Measurements from ENCODE around the gene CSNK1A1.
"Not testable (repeated sequence)": the region's sequence is repeated elsewhere in the genome, so short reads cannot be mapped to it uniquely, and the experiment has no call there.

Gene CSNK1A1

GRCh38 chr5:149526845-149527590, 24.2 kb downstream of the CSNK1A1 start:
- peak; percentile 17 for DNase-seq

GRCh38 chr5:149521739-149522685, 29.2 kb downstream of the CSNK1A1 start:
- no peak for DNase-seq

- DNase-seq: no peak
Measured at GRCh38 chr5:149519601-149520000, 31.6 kb downstream of the CSNK1A1 start.

- peak; percentile 26 for DNase-seq
Measured at GRCh38 chr5:149518620-149519019, 32.6 kb downstream of the CSNK1A1 start.

- DNase-seq: no peak
Measured at GRCh38 chr5:149517461-149518122, 33.6 kb downstream of the CSNK1A1 start.

- no peak for DNase-seq
Measured at GRCh38 chr5:149514512-149514911, 36.7 kb downstream of the CSNK1A1 start.

GRCh38 chr5:149513372-149513947, 37.8 kb downstream of the CSNK1A1 start:
- not testable (repeated sequence) for DNase-seq

GRCh38 chr5:149510136-149510535, 41.1 kb downstream of the CSNK1A1 start:
- no peak for DNase-seq

- no peak for DNase-seq
Measured at GRCh38 chr5:149504677-149505076, 46.6 kb downstream of the CSNK1A1 start.

- DNase-seq: no peak
Measured at GRCh38 chr5:149503006-149503405, 48.2 kb downstream of the CSNK1A1 start.

GRCh38 chr5:149500922-149501582, 50.2 kb downstream of the CSNK1A1 start:
- DNase-seq: no peak

GRCh38 chr5:149498724-149499336, 52.4 kb downstream of the CSNK1A1 start:
- DNase-seq: no peak

GRCh38 chr5:149497357-149497756, 53.9 kb downstream of the CSNK1A1 start:
- DNase-seq: no peak

- DNase-seq: no peak
Measured at GRCh38 chr5:149496917-149497316, 54.3 kb downstream of the CSNK1A1 start.

GRCh38 chr5:149496166-149496565, 55.1 kb downstream of the CSNK1A1 start:
- DNase-seq: no peak

GRCh38 chr5:149495673-149496072, 55.6 kb downstream of the CSNK1A1 start:
- DNase-seq: no peak

- no peak for DNase-seq
Measured at GRCh38 chr5:149493316-149493715, 57.9 kb downstream of the CSNK1A1 start.

GRCh38 chr5:149492781-149493180, 58.5 kb downstream of the CSNK1A1 start:
- no peak for DNase-seq

GRCh38 chr5:149490599-149491485, 60.4 kb downstream of the CSNK1A1 start:
- no peak for DNase-seq

GRCh38 chr5:149489605-149490037, 61.6 kb downstream of the CSNK1A1 start:
- peak; percentile 28 for DNase-seq
